Type B pancreatic cell (in vitro differentiated cells): ENCODE results near the gene ELP1. TPM values are rescaled to one million over a fixed set of nuclear protein-coding genes. Genes with fewer than 3 reads are reported as not detected.

ENCODE experiments used
- DNase-seq: peaks from one replicate; pipeline ENCODE4 v3.0.0; 2021; ENCODE audit warnings: mixed read lengths; ENCODE audit not compliant: unreplicated experiment; ENCODE audit errors: extremely low spot score
- H3K27ac Mint-ChIP-seq: 2 replicates; pipeline ENCODE4 v1.8.0; 2021; ENCODE audit warnings: mild to moderate bottlenecking, mixed read lengths
- H3K27me3 Mint-ChIP-seq: 2 replicates; pipeline ENCODE4 v1.8.0; 2021; ENCODE audit warnings: mixed read lengths
- H3K36me3 Mint-ChIP-seq: 2 replicates; pipeline ENCODE4 v1.8.0; 2021; ENCODE audit warnings: mixed read lengths
- H3K4me1 Mint-ChIP-seq: one replicate; pipeline ENCODE4 v1.8.0; 2021; ENCODE audit warnings: mixed read lengths; ENCODE audit not compliant: unreplicated experiment
- H3K4me3 Mint-ChIP-seq: 2 replicates; pipeline ENCODE4 v1.8.0; 2021; ENCODE audit warnings: mild to moderate bottlenecking, mixed read lengths
- H3K9me3 Mint-ChIP-seq: 2 replicates; pipeline ENCODE4 v1.8.0; 2021; ENCODE audit warnings: mixed read lengths
- CTCF ChIP-seq: fragments of 200-600 bp; sonication (generic); conservative IDR thresholded peaks from 2 replicates; pipeline ENCODE4 v1.5.0; 2021; ENCODE audit warnings: antibody characterized with exemption, mild to moderate bottlenecking
- total RNA-seq: library from RNA; stranded (reverse); gene quantifications from 2 replicates; pipeline ENCODE4 v1.2.1, GENCODE V29; 2021; ENCODE audit warnings: low replicate concordance

Gene ELP1
- total RNA-seq, 1 donor from 2014 or later: 42.5 TPM

- Mint-ChIP-seq H3K36me3 (peaks cover 9% of the 10 kb centered on the region), H3K4me1 (no peaks in the 10 kb centered on the region), H3K27me3 (no peaks in the 10 kb centered on the region), H3K9me3 (no peaks in the 10 kb centered on the region), H3K27ac (no peak overlapping the region), H3K4me3 (no peak overlapping the region)
- no peak for DNase-seq
- TF ChIP-seq CTCF: no peak
These were observed 16.2 kb upstream of the ELP1 start for GRCh38 chr9:108950168-108950567.

- Mint-ChIP-seq H3K27me3 (no peaks in the 10 kb centered on the region), H3K27ac (no peak overlapping the region), H3K4me3 (no peak overlapping the region), H3K36me3 (peaks cover 14% of the 10 kb centered on the region), H3K4me1 (peaks cover 12% of the 10 kb centered on the region), H3K9me3 (no peaks in the 10 kb centered on the region)
- TF ChIP-seq CTCF: no peak
- DNase-seq: no peak
These were observed 6.1 kb upstream of the ELP1 start for GRCh38 chr9:108939975-108940374.

- no peak overlapping the region for H3K4me3 Mint-ChIP-seq
- H3K27ac Mint-ChIP-seq: no peak overlapping the region
- no peaks in the 10 kb centered on the region for H3K9me3 Mint-ChIP-seq
- H3K36me3 Mint-ChIP-seq: peaks cover 14% of the 10 kb centered on the region
- H3K27me3 Mint-ChIP-seq: no peaks in the 10 kb centered on the region
- peaks cover 16% of the 10 kb centered on the region for H3K4me1 Mint-ChIP-seq
- no peak for DNase-seq
- no peak for TF ChIP-seq CTCF
These were observed 3.8 kb upstream of the ELP1 start for GRCh38 chr9:108937561-108938305.

- Mint-ChIP-seq H3K4me1 (peaks cover 24% of the 10 kb centered on the region), H3K27ac (peak within 1 kb of the TSS; percentile 95), H3K4me3 (peak within 1 kb of the TSS; percentile 100), H3K36me3 (peaks cover 13% of the 10 kb centered on the region), H3K27me3 (no peaks in the 10 kb centered on the region), H3K9me3 (no peaks in the 10 kb centered on the region)
- no peak for TF ChIP-seq CTCF
- DNase-seq: peak; percentile 86
These were observed 484 bp upstream of the ELP1 start, which contains the start of gene ABITRAM for GRCh38 chr9:108934323-108934893. Gene ABITRAM (plus strand): TSS chr9:108934400. CDS start chr9:108934487, 87 bp downstream.

GRCh38 chr9:108933231-108933717, 650 bp downstream of the ELP1 start:
- Mint-ChIP-seq H3K36me3 (peaks cover 16% of the 10 kb centered on the region), H3K4me3 (peak overlapping the region; percentile 100), H3K4me1 (peaks cover 24% of the 10 kb centered on the region), H3K27ac (peak overlapping the region; percentile 95), H3K27me3 (no peaks in the 10 kb centered on the region), H3K9me3 (no peaks in the 10 kb centered on the region)
- DNase-seq: no peak
- no peak for TF ChIP-seq CTCF
